Endodermal cell (in vitro differentiated cells): Measurements from ENCODE around the gene IFITM1. TPM values are rescaled to one million over a fixed set of nuclear protein-coding genes. Genes with fewer than 3 reads are reported as not detected.
A peak's percentile ranks its signal among the peaks of the same experiment; 100 is the strongest.

Experiments
- DNase-seq: peaks from one replicate; pipeline ENCODE4 v3.0.0-alpha.2; 2017
- H3K27ac ChIP-seq: 2 replicates; pipeline ENCODE4 v1.5.1; 2013; ENCODE audit warnings: mild to moderate bottlenecking, low read depth, low read length, moderate library complexity
- H3K27me3 ChIP-seq: 2 replicates; pipeline ENCODE4 v1.6.1; 2013; ENCODE audit warnings: mild to moderate bottlenecking, low read length, moderate library complexity; ENCODE audit not compliant: insufficient read depth, control insufficient read depth, poor library complexity, severe bottlenecking
- H3K36me3 ChIP-seq: 2 replicates; pipeline ENCODE4 v1.7.0; 2013; ENCODE audit warnings: mild to moderate bottlenecking, low read length, moderate library complexity; ENCODE audit not compliant: control insufficient read depth, insufficient read depth
- H3K4me1 ChIP-seq: one replicate; pipeline ENCODE4 v1.7.0; 2013; ENCODE audit warnings: low read length; ENCODE audit not compliant: control insufficient read depth, insufficient read depth
- H3K4me3 ChIP-seq: 2 replicates; pipeline ENCODE4 v1.5.1; 2013; ENCODE audit warnings: mild to moderate bottlenecking, low read length, moderate library complexity
- H3K9ac ChIP-seq: 2 replicates; pipeline ENCODE4 v1.6.1; 2013; ENCODE audit warnings: mild to moderate bottlenecking, low read length, moderate library complexity; ENCODE audit not compliant: poor library complexity, severe bottlenecking; ENCODE audit errors: extremely low read depth
- H3K9me3 ChIP-seq: 2 replicates; pipeline ENCODE4 v1.6.1; 2013; ENCODE audit warnings: mild to moderate bottlenecking, low read length, moderate library complexity; ENCODE audit not compliant: control insufficient read depth
- H3K27ac Mint-ChIP-seq: 2 replicates; pipeline ENCODE4 v1.8.0; 2020; ENCODE audit warnings: mixed read lengths
- H3K27me3 Mint-ChIP-seq: 2 replicates; pipeline ENCODE4 v1.8.0; 2021; ENCODE audit warnings: mild to moderate bottlenecking, mixed read lengths; ENCODE audit not compliant: insufficient read depth
- H3K36me3 Mint-ChIP-seq: 2 replicates; pipeline ENCODE4 v1.8.0; 2020; ENCODE audit warnings: low read depth, mixed read lengths
- H3K4me1 Mint-ChIP-seq: 2 replicates; pipeline ENCODE4 v1.8.0; 2020; ENCODE audit warnings: mixed read lengths
- H3K4me3 Mint-ChIP-seq: 2 replicates; pipeline ENCODE4 v1.8.0; 2020; ENCODE audit warnings: mild to moderate bottlenecking, moderate library complexity, mixed read lengths
- H3K9me3 Mint-ChIP-seq: 2 replicates; pipeline ENCODE4 v1.8.0; 2020; ENCODE audit warnings: mild to moderate bottlenecking, mixed read lengths
- WGBS, 2 experiments: methylation state at CpG; one replicate each; pipeline versions ENCODE4 v1.1.5 to v1.1.7; 2013; ENCODE audit warnings: missing lambda C conversion rate in 2 of 2, mixed read lengths in 1 of 2; ENCODE audit not compliant: insufficient coverage in 1 of 2, insufficient read length in 1 of 2; 5-methylcytosine and 5-hydroxymethylcytosine counted together
- total RNA-seq, 2 donors: library from RNA; stranded (reverse); fragmentation: NEBNext Ultra II Directional in 1 of 2; extraction: Animal tissue kit (Norgen Biotek cat#: 25700) in 1 of 2; gene quantifications; 2 replicates in 1 of 2; 3 replicates in 1 of 2; pipeline ENCODE4 v1.2.1, GENCODE V29; 2021
- TF ChIP-seq, protein P1 (sequence below): fragments of 200-600 bp; sonication (generic); conservative IDR thresholded peaks from 2 replicates; pipeline ENCODE4 v1.5.0; 2021; ENCODE audit warnings: antibody characterized with exemption, mild to moderate bottlenecking

The IFITM1 gene
- total RNA-seq, 2 donors from 2014 or later = 211 to 558 TPM

DNA sequence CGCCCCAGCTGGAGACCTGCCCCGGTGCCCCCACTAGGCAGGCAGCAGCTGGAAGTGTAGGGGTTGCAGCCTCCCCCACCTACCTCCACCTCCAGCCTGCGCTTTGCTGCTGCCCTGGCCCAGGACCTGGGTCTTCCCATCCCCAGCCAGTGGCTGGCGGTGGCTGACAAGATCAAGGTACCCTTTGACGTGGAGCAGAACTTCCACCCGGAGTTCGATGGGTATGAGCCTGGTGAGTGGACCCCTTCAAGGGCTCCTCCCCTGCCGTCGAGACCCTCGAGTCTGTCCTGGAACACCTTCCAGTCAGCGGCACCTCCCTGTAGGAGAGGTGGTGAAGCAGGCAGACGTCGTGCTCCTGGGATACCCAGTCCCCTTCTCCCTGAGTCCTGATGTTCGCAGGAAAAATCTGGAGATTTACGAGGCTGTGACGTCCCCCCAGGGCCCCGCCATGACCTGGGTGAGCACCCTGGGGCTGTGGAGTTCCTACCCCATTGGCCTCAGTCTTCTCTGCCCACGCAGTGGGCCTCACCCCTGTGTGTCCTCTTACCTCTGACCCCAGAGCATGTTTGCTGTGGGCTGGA lies 20.5 kb upstream of the IFITM1 start:
- H3K9ac ChIP-seq = no peak overlapping the region
- H3K9me3 ChIP-seq = no peaks in the 10 kb centered on the region
- DNase-seq = peak; percentile 28
- peaks cover 2% of the 10 kb centered on the region for H3K27me3 ChIP-seq
- H3K27ac ChIP-seq = no peak overlapping the region
- Mint-ChIP-seq H3K9me3 (no peaks in the 10 kb centered on the region), H3K4me1 (peaks cover 12% of the 10 kb centered on the region), H3K27ac (no peak overlapping the region), H3K27me3 (no peaks in the 10 kb centered on the region), H3K4me3 (no peak overlapping the region), H3K36me3 (peaks cover 15% of the 10 kb centered on the region)
- TF ChIP-seq, protein P1, sequence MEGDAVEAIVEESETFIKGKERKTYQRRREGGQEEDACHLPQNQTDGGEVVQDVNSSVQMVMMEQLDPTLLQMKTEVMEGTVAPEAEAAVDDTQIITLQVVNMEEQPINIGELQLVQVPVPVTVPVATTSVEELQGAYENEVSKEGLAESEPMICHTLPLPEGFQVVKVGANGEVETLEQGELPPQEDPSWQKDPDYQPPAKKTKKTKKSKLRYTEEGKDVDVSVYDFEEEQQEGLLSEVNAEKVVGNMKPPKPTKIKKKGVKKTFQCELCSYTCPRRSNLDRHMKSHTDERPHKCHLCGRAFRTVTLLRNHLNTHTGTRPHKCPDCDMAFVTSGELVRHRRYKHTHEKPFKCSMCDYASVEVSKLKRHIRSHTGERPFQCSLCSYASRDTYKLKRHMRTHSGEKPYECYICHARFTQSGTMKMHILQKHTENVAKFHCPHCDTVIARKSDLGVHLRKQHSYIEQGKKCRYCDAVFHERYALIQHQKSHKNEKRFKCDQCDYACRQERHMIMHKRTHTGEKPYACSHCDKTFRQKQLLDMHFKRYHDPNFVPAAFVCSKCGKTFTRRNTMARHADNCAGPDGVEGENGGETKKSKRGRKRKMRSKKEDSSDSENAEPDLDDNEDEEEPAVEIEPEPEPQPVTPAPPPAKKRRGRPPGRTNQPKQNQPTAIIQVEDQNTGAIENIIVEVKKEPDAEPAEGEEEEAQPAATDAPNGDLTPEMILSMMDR = no peak
- 92 to 97% methylated on average over 10 to 18 of the region's 18 CpGs for WGBS, 2 experiments
- H3K36me3 ChIP-seq = peaks cover 6% of the 10 kb centered on the region
- no peaks in the 10 kb centered on the region for H3K4me1 ChIP-seq
- no peak overlapping the region for H3K4me3 ChIP-seq

DNA sequence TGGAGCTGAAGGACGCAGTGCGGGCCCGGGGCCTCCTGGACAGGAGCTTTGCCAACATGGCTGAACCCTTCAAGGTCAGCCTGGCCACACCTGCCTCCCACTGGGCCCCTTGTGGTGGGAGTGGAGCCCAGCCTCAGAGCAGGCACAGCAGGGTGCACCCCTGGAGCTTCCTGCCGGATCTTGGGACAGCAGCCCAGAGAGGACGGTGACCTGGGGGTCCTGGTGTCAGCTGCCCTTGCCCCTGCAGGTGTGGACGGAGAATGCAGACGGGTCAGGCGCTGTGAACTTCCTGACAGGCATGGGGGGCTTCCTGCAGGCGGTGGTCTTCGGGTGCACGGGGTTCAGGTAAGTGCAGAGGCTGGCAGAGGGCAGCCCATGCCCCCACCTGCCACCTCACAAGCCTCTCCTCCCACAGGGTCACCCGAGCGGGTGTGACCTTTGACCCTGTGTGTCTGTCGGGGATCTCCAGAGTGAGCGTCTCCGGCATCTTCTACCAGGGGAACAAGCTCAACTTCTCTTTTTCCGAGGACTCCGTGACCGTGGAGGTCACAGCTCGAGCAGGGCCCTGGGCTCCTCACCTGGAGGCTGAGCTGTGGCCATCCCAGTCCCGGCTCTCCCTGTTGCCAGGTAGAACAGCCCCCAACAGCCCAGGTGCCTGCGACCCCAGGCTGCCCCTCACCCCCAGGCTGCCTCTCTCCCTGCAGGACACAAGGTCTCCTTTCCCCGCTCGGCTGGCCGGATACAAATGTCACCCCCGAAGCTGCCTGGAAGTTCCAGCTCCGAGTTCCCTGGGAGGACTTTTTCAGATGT lies 19.8 kb upstream of the IFITM1 start:
- H3K36me3 Mint-ChIP-seq = peaks cover 15% of the 10 kb centered on the region
- no peaks in the 10 kb centered on the region for H3K4me1 ChIP-seq
- peaks cover 6% of the 10 kb centered on the region for H3K36me3 ChIP-seq
- H3K4me1 Mint-ChIP-seq = peaks cover 12% of the 10 kb centered on the region
- no peaks in the 10 kb centered on the region for H3K9me3 ChIP-seq
- H3K9me3 Mint-ChIP-seq = no peaks in the 10 kb centered on the region
- no peak overlapping the region for H3K4me3 ChIP-seq
- H3K4me3 Mint-ChIP-seq = no peak overlapping the region
- no peak overlapping the region for H3K9ac ChIP-seq
- no peak overlapping the region for H3K27ac ChIP-seq
- H3K27me3 ChIP-seq = no peaks in the 10 kb centered on the region
- no peaks in the 10 kb centered on the region for H3K27me3 Mint-ChIP-seq
- TF ChIP-seq, protein P1 = no peak
- WGBS, 2 experiments = 91 to 95% methylated on average over 15 to 27 of the region's 27 CpGs
- no peak overlapping the region for H3K27ac Mint-ChIP-seq
- DNase-seq = peak; percentile 38

DNA sequence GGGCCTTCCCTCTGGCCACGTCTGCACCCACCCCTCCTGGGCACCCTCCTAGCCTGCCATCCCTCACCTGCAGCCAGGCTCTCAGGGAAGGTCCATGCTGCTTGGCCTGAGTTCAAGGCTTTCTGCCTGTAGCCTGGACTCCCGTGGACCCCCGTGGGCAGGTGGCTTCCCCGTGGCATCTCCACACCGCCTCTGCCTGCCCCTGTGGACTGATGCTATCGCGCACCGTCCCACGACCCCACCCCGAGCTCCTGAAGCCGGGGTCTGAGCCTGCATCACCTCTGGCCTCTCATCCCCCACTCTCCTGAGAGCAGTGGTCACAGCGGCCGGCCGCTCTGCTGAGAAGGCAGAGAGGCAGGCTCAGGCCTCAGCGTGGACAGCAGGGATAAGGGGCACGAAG lies 19.1 kb upstream of the IFITM1 start:
- Histone ChIP-seq H3K27ac (no peak overlapping the region), H3K4me1 (no peaks in the 10 kb centered on the region), H3K9ac (no peak overlapping the region), H3K4me3 (no peak overlapping the region), H3K36me3 (peaks cover 6% of the 10 kb centered on the region), H3K27me3 (no peaks in the 10 kb centered on the region), H3K9me3 (no peaks in the 10 kb centered on the region)
- TF ChIP-seq, protein P1 = no peak
- no peak overlapping the region for H3K4me3 Mint-ChIP-seq
- WGBS, 2 experiments = 90 to 95% methylated on average over 12 to 16 of the region's 16 CpGs
- DNase-seq = peak; percentile 39
- H3K27ac Mint-ChIP-seq = no peak overlapping the region
- H3K4me1 Mint-ChIP-seq = peaks cover 12% of the 10 kb centered on the region
- peaks cover 15% of the 10 kb centered on the region for H3K36me3 Mint-ChIP-seq
- no peaks in the 10 kb centered on the region for H3K27me3 Mint-ChIP-seq
- H3K9me3 Mint-ChIP-seq = no peaks in the 10 kb centered on the region
